ENCODE measurements around the gene LELP1.

GRCh38 chr1:153242160-153242559 is 38.9 kb downstream of the LELP1 start:
- TF ChIP-seq TCF12 (IDR thresholded peaks at IDR 0.05; ENCODE audit: low read depth, low read length), result no peak
- no peak for TF ChIP-seq FOXM1 (IDR thresholded peaks at IDR 0.05; ENCODE audit: low read depth, low read length)

All from GM12878 (cell line).